ENCODE measurements around the gene DGKI.

The DGKI gene

DNA sequence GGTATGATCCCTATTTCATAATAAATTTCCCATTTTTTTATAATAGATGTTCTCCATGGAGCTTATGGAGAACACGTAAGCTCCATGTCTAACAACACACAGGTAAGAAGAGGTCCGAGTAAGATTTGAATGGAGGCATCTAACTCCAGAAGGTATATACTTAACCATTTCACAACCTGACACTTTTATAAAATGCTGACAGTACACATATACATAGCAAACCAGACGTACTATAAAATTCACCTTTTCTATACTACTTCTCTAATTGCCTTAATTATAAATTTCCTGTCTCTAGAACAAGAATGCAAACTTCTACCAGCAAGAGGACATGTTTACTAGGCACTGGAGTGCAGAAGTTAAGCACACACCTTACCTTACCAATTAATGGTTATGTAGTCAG is 151.3 kb downstream of the DGKI start:
- ChIA-PET POLR2A (no interaction called here), CTCF (interaction anchor here (0.6 to 0.9 kb wide), 2 partner anchors 39 to 89 kb away, joined by 3 to 4 read pairs; no protein-coding TSS in a partner anchor)
- H3K4me3 ChIP-seq (ENCODE audit: low read depth, low read length) = no peak overlapping the region
- no peak overlapping the region for H3K27ac ChIP-seq (ENCODE audit: extremely low read depth, low read depth, low read length)
- TF ChIP-seq ZNF211 (tag by site-specific recombination; IDR thresholded peaks at IDR 0.05; ENCODE audit: low read depth) (no peak), ZNF114 (tag by site-specific recombination; IDR thresholded peaks at IDR 0.05) (no peak), ZNF174 (tag by site-specific recombination; IDR thresholded peaks at IDR 0.05) (no peak), ZNF777 (tag by site-specific recombination; IDR thresholded peaks at IDR 0.05; ENCODE audit: borderline replicate concordance) (no peak), EGR2 (tag by site-specific recombination; IDR thresholded peaks at IDR 0.05; ENCODE audit: low read depth) (no peak), ZNF510 (tag by site-specific recombination; IDR thresholded peaks at IDR 0.05; ENCODE audit: insufficient replicate concordance) (no peak), ZNF311 (tag by site-specific recombination; IDR thresholded peaks at IDR 0.05; ENCODE audit: borderline replicate concordance) (no peak)
- H3K4me1 ChIP-seq (ENCODE audit: control insufficient read depth, insufficient read depth, low read length) = no peaks in the 10 kb centered on the region
- no peaks in the 10 kb centered on the region for H3K36me3 ChIP-seq (ENCODE audit: control insufficient read depth in 2 of 2, insufficient read depth in 1 of 2, low read length in 2 of 2)
- H3K9me3 ChIP-seq (ENCODE audit: control insufficient read depth, insufficient read depth, low read depth, low read length) = no peaks in the 10 kb centered on the region

DNA sequence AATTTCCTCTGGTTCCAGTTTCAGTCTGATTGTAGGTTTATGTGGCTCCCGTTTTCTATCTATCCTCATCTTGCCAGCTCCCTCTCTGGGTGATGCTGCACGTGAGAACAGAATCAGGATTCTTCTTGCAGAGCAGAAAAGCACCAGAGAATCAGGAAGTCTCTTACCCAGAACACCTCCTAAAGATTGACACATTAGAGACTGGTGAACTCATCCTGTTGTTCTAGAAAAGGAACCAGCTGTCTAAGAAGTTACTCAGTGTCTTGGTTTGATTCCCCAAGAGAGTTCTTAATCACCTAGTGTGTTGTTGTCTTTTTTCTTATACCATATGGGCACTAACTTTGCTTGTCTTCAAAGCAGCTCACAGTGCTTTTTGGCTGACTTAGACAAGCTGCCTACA is 152.4 kb downstream of the DGKI start:
- ChIA-PET CTCF (interaction anchor here (1.2 kb wide), 1 partner anchor 38 kb away, joined by 7 read pairs; no protein-coding TSS in a partner anchor), POLR2A (no interaction called here)
- no peaks in the 10 kb centered on the region for H3K36me3 ChIP-seq (ENCODE audit: control insufficient read depth in 2 of 2, insufficient read depth in 1 of 2, low read length in 2 of 2)
- H3K27ac ChIP-seq (ENCODE audit: extremely low read depth, low read depth, low read length) = no peak overlapping the region
- TF ChIP-seq ZBTB7A (tag by site-specific recombination; IDR thresholded peaks at IDR 0.05; ENCODE audit: low read depth) (no peak), ZNF76 (tag by site-specific recombination; IDR thresholded peaks at IDR 0.05; ENCODE audit: borderline replicate concordance, low read depth) (no peak)
- H3K9me3 ChIP-seq (ENCODE audit: control insufficient read depth, insufficient read depth, low read depth, low read length) = no peaks in the 10 kb centered on the region
- H3K4me3 ChIP-seq (ENCODE audit: low read depth, low read length) = no peak overlapping the region
- no peaks in the 10 kb centered on the region for H3K4me1 ChIP-seq (ENCODE audit: control insufficient read depth, insufficient read depth, low read length)

DNA sequence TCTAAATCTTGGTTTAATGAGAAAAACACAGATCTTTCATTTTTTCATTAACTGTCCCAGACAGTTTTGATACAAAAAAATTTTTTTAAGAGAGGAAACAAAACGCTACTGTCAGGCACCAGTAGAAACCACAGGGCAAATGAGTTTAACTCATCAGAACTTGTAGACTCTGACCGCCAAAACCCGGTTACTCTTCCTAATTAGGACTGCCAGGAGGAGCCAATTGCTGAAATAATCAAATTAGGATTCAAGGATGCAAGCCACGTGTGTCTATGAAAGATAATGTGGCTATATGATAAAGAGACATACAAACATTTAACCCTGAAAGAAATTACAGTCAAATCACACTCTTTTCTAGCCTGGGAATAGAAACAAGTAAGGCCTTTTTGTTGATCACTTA is 154.4 kb downstream of the DGKI start:
- H3K36me3 ChIP-seq (ENCODE audit: control insufficient read depth in 2 of 2, insufficient read depth in 1 of 2, low read length in 2 of 2) = no peaks in the 10 kb centered on the region
- TF ChIP-seq EGR2 (tag by site-specific recombination; IDR thresholded peaks at IDR 0.05; ENCODE audit: low read depth) (no peak), ZNF561 (tag by site-specific recombination; IDR thresholded peaks at IDR 0.05; ENCODE audit: borderline replicate concordance) (no peak), ZBTB21 (tag by site-specific recombination; IDR thresholded peaks at IDR 0.05) (no peak), GLIS1 (tag by site-specific recombination; IDR thresholded peaks at IDR 0.05) (no peak), ZNF768 (tag by site-specific recombination; IDR thresholded peaks at IDR 0.05) (no peak), ZNF837 (tag by site-specific recombination; IDR thresholded peaks at IDR 0.05) (no peak), ZNF548 (tag by site-specific recombination; IDR thresholded peaks at IDR 0.05) (no peak), HOXA7 (CRISPR knock-in tag; IDR thresholded peaks at IDR 0.05; ENCODE audit: borderline replicate concordance) (no peak), ZNF624 (tag by site-specific recombination; IDR thresholded peaks at IDR 0.05) (no peak), ZNF76 (tag by site-specific recombination; IDR thresholded peaks at IDR 0.05; ENCODE audit: borderline replicate concordance, low read depth) (no peak), ZBTB8A (tag by site-specific recombination; IDR thresholded peaks at IDR 0.05) (no peak), ZNF112 (tag by site-specific recombination; IDR thresholded peaks at IDR 0.05) (no peak), IKZF3 (tag by site-specific recombination; IDR thresholded peaks at IDR 0.05) (no peak), ZNF610 (tag by site-specific recombination; IDR thresholded peaks at IDR 0.05; ENCODE audit: borderline replicate concordance) (no peak), SP7 (tag by site-specific recombination; IDR thresholded peaks at IDR 0.05) (no peak), ZNF433 (tag by site-specific recombination; IDR thresholded peaks at IDR 0.05; ENCODE audit: low read depth) (no peak), WT1 (tag by site-specific recombination; IDR thresholded peaks at IDR 0.05) (no peak), ZEB2 (tag by site-specific recombination; IDR thresholded peaks at IDR 0.05) (no peak), ZNF785 (tag by site-specific recombination; IDR thresholded peaks at IDR 0.05) (no peak)
- TF ChIP-seq, protein P1, sequence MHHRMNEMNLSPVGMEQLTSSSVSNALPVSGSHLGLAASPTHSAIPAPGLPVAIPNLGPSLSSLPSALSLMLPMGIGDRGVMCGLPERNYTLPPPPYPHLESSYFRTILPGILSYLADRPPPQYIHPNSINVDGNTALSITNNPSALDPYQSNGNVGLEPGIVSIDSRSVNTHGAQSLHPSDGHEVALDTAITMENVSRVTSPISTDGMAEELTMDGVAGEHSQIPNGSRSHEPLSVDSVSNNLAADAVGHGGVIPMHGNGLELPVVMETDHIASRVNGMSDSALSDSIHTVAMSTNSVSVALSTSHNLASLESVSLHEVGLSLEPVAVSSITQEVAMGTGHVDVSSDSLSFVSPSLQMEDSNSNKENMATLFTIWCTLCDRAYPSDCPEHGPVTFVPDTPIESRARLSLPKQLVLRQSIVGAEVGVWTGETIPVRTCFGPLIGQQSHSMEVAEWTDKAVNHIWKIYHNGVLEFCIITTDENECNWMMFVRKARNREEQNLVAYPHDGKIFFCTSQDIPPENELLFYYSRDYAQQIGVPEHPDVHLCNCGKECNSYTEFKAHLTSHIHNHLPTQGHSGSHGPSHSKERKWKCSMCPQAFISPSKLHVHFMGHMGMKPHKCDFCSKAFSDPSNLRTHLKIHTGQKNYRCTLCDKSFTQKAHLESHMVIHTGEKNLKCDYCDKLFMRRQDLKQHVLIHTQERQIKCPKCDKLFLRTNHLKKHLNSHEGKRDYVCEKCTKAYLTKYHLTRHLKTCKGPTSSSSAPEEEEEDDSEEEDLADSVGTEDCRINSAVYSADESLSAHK (tag by site-specific recombination; IDR thresholded peaks at IDR 0.05) = no peak
- H3K9me3 ChIP-seq (ENCODE audit: control insufficient read depth, insufficient read depth, low read depth, low read length) = no peaks in the 10 kb centered on the region
- POLR2A ChIA-PET = no interaction called here
- H3K4me3 ChIP-seq (ENCODE audit: low read depth, low read length) = no peak overlapping the region
- H3K4me1 ChIP-seq (ENCODE audit: control insufficient read depth, insufficient read depth, low read length) = no peaks in the 10 kb centered on the region
- CTCF ChIA-PET = no interaction called here
- H3K27ac ChIP-seq (ENCODE audit: extremely low read depth, low read depth, low read length) = no peak overlapping the region
